ENCODE measurements around the gene WDR27.
"Not testable (repeated sequence)": the region's sequence is repeated elsewhere in the genome, so short reads cannot be mapped to it uniquely, and the experiment has no call there.

Gene WDR27

GRCh38 chr6:169709293-169709692, 7.5 kb upstream of the WDR27 start:
- DNase-seq = no peak

DNA sequence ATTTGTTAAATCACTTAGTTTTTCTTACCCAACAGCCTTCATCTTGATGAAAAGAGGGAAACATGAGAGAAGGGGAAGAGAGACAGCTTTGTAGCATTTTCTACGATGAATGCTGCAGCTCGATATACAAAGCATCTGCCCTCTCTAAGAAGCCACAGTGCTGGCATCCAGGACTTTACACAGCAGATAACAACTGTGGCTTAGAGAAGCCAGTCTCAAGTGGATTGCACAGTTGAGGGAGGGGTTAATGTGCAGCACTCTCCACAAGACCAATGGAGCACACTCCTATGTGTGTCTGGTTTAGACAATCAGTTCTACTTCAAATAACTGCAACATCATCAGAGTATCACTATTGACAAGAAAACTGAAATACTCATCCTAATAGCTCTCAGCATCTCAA, 5.9 kb upstream of the WDR27 start:
- DNase-seq = no peak

- no peak for DNase-seq
Measured at GRCh38 chr6:169702840-169703246, 1.0 kb upstream of the WDR27 start.

- DNase-seq = peak; percentile 4
Measured at GRCh38 chr6:169701311-169701953, 397 bp downstream of the WDR27 start.

GRCh38 chr6:169700296-169700695, 1.5 kb downstream of the WDR27 start:
- DNase-seq = no peak

- not testable (repeated sequence) for DNase-seq
Measured at GRCh38 chr6:169697115-169697514, 4.7 kb downstream of the WDR27 start.

- no peak for DNase-seq
Measured at GRCh38 chr6:169695131-169695530, 6.7 kb downstream of the WDR27 start.

DNA sequence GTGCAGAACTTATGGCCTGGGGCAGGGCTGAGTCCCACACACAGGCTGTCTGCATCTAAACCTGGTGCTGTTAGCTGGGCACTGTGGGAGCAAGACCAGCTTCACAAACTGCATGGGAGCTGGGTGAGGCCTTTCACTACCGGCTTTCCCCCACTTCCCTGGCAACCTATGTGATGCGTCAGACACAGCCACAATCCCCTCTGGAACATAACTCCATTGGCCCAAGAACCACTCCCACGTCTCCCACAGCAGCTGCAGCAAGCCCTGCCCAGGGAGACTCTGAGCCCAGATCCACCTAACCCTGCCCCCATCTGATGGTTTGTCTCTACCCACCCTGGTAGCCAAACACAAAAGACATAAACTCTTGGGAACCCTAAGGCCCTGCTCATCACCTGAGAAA, 9.3 kb downstream of the WDR27 start:
- DNase-seq = no peak

DNA sequence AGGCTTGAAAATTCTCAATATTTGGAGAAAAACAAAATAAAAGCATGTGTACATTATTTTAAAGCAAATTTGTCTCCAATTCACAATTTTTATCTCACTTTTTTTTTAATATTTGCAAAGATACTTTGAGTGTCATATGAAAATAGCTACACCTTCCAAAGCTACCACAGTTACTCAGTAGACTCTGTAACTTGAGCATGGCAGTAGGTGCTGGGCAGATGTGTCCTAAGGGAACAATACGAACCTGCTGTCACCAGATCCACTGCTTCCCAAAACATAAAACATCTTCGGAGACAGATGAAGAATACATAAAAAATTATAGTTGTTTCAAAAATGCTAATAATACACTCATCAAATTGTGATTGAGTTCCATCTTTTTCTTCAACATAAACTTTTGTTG, 10.6 kb downstream of the WDR27 start:
- no peak for DNase-seq

- no peak for DNase-seq
Measured at GRCh38 chr6:169689287-169689686, 12.5 kb downstream of the WDR27 start.

GRCh38 chr6:169685860-169686259, 16.0 kb downstream of the WDR27 start:
- no peak for DNase-seq

GRCh38 chr6:169684056-169684455, 17.8 kb downstream of the WDR27 start:
- no peak for DNase-seq

DNA sequence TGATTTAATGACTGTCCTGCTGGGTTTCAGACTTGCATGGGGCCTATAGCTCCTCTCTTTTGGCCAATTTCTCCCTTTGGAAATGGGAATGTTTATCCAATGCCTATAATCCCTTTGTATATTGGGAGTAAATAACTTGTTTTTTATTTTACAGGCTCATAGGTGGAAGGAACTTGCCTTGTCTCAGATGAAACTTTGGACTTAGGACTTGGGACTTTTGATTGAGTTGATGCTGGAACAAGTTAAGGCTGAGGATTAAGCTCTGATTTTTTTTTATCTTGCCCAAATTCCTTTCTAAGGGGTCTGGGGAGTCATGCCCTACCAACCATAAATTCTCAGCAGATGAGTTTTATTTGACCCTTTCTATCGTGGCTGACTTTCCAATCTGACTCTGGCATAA, 23.5 kb downstream of the WDR27 start:
- DNase-seq = no peak

DNA sequence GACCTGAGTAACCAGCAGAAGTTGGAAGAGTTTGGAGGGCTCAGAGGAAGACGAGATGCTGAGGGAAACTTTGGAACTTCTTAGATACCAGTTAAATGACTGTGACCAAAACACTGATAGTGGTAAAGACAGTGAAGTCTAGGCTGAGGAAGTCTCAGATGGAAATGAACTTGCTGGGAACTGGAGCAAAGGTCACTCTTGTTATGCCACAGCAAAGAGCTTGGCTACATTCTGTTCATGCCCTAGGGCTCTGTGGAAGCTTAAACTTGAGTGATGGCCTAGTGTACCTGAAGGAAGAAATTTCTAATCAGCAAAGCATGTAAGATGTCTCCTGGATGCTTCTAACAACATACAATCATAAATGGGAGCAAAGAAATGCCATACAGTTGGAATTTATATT, 24.7 kb downstream of the WDR27 start:
- DNase-seq = no peak

GRCh38 chr6:169675011-169675410, 26.8 kb downstream of the WDR27 start:
- no peak for DNase-seq

GRCh38 chr6:169671563-169671962, 30.3 kb downstream of the WDR27 start:
- DNase-seq = no peak

DNA sequence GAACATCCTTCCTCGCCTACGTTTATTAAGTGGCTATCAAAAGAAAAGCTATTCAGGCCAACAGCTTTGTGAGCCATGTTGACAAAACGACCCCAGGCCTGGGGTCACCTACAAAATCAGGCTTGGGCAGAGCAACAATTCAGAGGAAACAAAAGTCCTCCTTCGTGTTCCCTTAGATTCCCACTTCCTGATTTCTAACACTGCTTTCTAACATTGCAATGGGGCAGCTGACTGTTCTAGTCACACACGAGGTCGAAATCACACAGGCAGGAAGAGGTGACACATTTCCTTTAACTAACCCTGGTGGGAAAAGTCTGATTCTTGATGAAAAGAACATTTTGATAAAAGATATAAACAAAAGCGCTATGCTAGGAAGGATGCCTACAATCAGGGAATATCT, 31.9 kb downstream of the WDR27 start:
- DNase-seq = no peak

- DNase-seq = no peak
Measured at GRCh38 chr6:169669147-169669546, 32.7 kb downstream of the WDR27 start.

- DNase-seq = no peak
Measured at GRCh38 chr6:169668203-169668847, 33.5 kb downstream of the WDR27 start.

- DNase-seq = no peak
Measured at GRCh38 chr6:169667716-169668115, 34.1 kb downstream of the WDR27 start.

- no peak for DNase-seq
Measured at GRCh38 chr6:169666441-169666840, 35.4 kb downstream of the WDR27 start.

DNA sequence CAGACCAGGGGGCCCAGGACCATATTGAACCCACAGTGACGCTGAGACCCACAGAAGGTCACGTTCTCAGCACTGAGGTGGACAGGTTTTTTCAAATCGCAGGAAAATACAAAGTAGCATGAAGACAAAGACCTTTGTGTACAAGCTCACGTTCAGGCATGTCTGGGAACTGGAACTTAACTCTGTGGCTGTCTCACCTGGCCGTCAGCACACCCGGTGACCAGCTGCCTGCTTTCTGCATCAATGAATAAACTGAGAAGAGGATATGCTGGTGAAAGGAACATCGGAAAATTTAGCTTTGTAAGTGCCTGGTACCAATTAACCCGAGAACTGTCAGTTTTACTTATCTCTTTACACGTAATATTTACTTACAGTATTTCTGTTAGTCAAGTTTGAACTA, 36.5 kb downstream of the WDR27 start:
- DNase-seq = no peak

GRCh38 chr6:169664227-169664626, 37.6 kb downstream of the WDR27 start:
- DNase-seq = no peak

DNA sequence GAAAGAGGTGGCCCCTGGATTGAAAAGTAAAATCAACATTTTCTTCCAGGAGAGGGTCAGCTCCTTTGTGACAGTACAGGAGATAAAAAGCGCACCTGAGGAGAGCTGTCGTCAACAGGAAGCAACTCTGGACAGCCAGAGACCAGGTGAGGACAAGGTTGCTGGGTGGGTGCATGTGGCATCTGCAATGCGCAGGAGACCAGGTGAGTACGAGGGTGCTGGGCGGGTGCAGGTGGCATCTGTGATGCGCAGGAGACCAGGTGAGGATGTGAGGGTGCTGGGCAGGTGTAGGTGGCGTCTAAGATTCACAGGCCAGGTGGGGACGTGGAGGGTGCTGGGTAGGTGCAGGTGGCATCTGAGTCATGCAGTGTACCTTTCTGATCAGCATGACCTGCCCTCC, 38.4 kb downstream of the WDR27 start:
- DNase-seq = no peak

DNA sequence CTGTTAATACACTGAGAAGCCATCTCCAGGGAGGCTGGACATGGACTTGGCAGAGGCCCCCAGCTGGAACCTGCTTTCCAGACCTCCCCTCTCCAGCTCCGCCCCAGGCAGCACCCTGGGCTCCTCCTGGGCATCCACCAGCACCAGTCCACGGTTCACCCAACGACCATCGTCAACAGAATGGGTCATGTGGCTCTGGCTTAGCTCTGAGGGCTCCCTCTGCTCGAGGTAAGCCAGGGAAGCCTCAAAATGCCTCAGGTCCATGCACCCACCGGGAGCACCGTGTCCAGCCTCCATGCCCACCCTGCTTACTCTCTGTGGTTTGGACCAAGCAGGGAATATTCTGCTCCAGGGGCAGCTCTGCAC, 40.5 kb downstream of the WDR27 start:
- DNase-seq = no peak
